HK-2 (cell line): ENCODE data around the gene NDUFAF7.
"Not testable (repeated sequence)": the region's sequence is repeated elsewhere in the genome, so short reads cannot be mapped to it uniquely, and the experiment has no call there.

Experiments used
- DNase-seq: peaks from one replicate; pipeline ENCODE4 v3.0.0-alpha.2; 2018; ENCODE audit not compliant: unreplicated experiment

The NDUFAF7 gene

DNA sequence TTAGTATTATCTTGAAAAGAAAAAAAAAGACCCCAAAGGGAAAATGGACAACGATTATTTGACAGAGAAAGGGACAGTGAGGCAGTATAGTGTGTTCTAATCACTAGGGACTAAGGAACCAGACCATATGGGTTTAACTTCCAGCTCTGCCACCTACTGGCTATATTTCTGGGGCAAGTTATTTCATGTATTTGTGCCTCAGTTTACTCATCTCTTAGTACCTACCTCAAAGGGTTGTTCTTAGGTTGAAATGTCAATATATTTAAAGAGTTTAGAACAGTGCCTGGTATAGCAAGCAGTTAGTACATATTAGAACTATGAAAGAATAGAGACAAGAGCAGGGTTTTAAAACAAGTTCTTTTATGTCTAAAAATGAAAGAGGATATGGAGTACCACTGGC lies 50.5 kb downstream of the NDUFAF7 start:
- no peak for DNase-seq

DNA sequence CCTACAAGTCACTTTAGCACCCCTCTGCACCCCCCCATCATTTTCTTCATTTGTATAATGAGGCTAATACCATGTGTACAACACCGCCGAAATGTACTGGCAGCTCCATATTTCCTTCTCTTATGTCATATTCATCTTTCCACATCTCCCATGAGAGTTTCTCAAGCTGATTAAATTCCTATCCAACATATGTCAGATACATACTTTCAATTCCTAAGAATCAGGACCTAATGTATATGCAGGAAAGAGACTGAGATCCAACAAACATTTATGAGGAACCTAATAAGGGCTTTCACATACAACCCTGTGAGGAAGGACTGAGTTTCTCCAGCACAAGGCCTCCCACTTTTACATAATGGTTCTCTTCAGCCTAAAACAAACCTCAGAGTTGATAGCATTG lies 51.3 kb downstream of the NDUFAF7 start:
- no peak for DNase-seq

DNA sequence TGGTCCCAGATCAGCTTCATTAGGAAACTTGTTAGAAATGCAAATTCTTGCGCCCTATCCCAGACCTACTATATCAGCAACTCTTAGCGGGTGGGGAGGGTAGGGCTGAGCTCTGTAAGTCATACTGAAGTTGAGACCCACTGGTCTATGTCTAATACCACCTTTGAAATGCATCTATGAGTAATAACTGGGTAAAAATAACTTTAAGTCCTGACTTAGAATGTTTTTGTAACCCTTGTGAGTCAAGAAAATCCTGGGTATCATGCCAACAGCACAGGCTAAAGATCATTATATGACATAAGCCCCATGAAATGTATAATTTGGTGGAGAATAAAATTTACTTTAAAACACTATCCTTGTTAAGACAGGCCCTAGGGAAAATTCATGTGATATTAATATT lies 51.7 kb downstream of the NDUFAF7 start:
- DNase-seq = no peak

- no peak for DNase-seq
These were observed 52.9 kb downstream of the NDUFAF7 start for GRCh38 chr2:37284381-37284780.

GRCh38 chr2:37287966-37288365 lies 56.5 kb downstream of the NDUFAF7 start:
- DNase-seq = no peak

DNA sequence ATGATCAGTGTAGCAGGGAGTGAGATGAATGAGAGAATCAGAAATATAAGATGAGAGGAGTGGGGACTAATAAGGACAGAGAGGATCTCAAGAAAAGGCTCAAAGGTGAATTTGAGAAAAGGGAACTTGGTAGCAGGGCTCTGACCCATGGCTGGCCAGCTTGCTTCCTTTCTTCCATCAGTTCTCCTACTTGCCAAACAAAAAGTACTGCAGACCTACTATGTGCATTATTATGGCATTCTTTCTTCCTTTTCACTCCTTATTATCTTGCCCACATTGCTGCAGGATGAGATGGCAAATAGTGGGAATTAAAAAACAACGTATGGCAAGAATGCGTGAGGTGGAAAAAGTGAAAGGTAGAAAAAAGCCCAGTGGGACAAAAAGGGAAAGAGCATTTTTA lies 60.2 kb downstream of the NDUFAF7 start:
- no peak for DNase-seq

DNA sequence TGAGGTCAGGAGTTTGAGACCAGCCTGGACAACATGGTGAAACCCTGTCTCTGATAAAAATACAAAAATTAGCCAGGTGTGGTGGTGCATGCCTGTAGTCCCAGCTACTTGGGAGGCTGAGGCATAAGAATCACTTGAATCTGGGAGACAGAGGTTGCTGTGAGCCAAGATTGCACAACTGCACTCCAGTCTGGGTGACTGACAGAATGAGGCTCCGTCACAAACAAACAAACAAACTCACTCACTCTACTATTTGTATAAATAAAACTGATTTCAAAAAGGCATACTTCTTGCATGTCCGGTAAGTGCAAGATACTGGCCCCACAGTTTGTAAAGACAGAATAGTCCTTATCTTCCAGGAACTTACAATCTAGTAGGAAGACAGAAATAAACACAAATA lies 63.4 kb downstream of the NDUFAF7 start:
- not testable (repeated sequence) for DNase-seq

- no peak for DNase-seq
These were observed 64.1 kb downstream of the NDUFAF7 start for GRCh38 chr2:37295469-37296073.

- no peak for DNase-seq
These were observed 66.2 kb downstream of the NDUFAF7 start for GRCh38 chr2:37297632-37298031.
